HG03280 (cell line): Measurements from ENCODE around the gene PARP1.
"Not testable (repeated sequence)": the region's sequence is repeated elsewhere in the genome, so short reads cannot be mapped to it uniquely, and the experiment has no call there.

Experiments used
- ATAC-seq: cut with Tn5 transposase; IDR thresholded peaks from one replicate; pipeline ENCODE4 v1.9.1; 2021; ENCODE audit warnings: mild to moderate bottlenecking, moderate library complexity; ENCODE audit not compliant: unreplicated experiment

PARP1 gene

DNA sequence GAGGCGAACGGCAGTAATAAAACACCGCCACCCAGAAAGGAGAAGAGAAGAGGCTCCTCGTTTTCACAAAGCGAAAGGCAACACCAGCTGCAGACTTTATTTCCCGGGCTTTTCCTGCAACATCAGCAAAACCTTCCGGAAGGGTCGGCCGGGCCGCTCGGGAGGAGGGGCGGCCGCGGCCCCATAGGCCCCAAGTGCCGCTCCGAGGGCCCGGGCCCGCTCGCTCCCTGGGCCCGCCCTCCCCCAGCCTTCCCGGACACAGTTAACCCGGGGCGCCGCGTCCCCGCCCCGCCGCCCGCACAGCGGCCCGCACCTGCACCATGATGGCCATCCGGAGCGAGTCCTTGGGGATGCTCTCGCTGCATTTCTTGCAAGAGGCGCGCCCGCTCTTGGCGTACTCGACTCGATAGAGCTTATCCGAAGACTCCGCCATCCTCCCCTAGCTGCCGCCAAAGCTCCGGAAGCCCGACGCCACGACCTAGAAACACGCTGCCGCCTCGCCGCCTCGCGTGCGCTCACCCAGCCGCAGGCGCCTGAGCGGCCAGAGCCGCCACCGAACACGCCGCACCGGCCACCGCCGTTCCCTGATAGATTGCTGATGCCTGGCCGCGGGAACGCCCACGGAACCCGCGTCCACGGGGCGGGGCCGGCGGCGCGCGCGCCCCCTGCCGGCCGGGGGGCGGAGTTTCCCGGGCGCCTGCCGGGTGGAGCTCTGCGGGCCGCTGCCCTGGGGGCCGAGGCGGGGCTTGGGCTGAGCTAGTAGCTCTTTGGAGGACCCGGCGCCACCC lies at the start of gene PARP1:
TSS of gene PARP1 (minus strand) at position 597 of the 788 bp plus-strand sequence. CDS start at position 433, 164 bp downstream.
- peak; percentile 81 for ATAC-seq

DNA sequence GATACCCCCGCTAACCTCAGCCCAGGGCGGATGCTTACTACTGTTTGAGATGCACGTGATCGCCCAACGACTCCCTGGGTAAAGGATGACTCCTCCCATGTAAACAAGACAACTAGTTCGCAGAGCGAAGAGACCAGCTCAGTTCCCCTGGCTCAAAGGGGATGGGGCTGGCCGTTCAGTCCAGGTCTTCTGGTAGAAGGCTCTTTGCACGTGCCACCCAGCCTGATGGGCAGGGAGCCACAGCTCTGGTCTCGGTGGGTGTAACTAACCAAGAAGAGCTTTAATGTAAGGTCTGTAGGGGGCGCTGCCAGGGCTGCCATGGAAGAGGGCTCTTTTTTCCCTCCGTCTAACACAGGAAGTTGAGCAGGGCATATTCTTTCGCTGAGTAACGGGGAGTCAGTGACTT lies 49.4 kb upstream of the PARP1 start:
- ATAC-seq: no peak

DNA sequence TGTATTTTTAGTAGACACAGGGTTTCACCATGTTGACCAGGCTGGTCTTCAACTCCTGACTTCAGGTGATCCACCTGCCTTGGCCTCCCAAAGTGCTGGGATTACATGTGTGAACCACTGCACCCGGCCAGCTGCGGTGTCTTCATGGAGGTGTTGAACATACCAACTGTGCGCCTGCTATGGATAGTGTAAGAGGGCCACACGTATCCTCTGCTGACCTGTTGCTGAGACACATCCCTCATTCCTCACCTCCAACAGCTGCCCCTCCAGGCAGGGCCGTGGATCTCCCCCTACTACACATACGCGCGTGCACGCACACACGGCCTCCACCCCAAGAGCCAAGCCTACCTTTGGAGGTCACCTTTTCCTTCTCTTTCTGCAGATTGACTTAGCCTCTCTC lies 48.0 kb upstream of the PARP1 start:
- no peak for ATAC-seq

DNA sequence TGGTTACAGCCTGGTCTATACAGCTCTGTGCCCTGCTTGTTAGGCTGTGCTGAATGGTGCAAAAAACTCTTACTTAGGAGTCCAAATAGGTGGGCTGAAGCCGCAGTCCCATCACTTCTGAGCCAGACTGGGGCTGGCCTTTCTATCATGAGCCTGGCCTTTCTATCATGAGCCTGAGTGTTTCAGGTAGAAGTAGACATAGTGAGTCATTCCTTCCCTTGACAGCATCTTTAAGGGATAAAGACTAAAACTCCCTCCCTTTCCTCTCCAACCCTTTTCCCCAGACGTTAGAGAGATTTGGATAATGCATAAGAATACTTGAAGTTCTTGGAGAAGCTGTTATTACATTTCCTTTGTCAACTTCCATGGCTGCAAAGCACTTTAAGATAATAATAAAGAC lies 46.5 kb upstream of the PARP1 start:
- no peak for ATAC-seq

DNA sequence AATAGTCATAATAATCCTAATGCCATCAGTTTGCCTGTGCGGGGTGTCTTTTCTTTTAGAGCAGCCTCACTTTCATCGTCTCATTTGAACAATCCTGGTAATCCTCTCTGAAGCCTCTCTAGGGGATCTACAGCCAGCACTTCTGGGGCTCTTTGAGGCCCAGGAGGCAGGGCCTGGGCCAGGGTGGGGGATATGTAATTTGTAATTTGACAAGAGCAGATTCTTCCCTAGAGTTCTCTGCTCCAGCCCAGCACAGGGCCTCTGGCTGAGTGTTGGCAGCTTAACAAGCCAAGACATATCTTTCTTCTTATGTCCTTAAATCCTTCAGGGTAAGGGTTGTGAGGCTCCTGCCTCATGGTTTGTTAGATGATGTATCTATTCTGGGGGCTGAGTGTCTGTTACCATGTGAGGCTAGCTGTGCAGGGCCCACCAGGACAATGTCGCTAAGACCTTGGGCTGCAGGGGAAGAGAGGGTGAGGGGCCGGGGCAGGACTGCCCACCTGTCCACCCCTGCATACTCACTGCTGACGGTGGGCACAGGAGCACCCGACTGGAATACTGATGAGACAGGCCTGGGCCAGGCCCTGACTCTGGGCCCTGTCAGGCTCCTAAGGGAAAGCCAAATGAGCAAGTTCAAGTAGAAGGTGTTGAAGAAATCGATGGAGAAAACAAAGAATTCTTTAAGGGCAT lies 45.3 kb upstream of the PARP1 start:
- ATAC-seq: no peak

DNA sequence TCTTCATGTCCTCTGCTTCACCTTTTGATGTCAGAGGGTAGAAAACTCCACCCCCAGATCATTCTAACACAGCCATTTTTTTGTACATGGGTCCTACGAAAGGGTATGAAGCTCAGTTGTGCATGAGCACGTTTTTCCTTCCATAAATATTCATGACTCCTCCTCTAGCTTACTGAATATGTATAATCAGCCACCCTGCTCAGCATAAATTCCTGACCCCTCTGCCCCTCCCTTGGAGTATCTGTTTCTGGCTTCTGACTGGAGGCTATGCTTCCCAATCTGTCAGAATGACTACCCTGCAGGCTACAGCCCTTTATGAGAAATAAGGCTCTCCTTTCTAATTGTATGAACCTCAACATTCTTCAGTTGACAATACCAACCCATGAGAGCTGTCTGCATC lies 42.8 kb upstream of the PARP1 start:
- no peak for ATAC-seq

DNA sequence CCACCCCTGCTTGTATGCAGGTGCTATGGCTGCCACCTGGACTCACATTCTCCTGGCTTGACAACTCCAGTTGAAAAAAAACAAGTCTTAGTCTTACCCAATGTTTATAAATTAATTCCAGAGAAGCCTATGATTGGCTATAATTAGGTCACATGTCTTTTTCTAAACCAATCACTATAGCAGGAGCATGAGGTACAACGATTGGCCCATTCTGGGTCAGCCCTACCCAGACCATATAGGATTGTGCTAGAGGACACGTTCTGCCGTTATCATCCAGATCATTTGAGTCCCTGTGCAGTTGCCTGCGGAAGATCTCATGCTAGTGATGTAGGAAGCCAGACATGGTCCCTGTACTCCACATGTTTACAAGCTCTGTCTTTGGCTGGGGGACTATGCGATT lies 41.9 kb upstream of the PARP1 start:
- no peak for ATAC-seq

DNA sequence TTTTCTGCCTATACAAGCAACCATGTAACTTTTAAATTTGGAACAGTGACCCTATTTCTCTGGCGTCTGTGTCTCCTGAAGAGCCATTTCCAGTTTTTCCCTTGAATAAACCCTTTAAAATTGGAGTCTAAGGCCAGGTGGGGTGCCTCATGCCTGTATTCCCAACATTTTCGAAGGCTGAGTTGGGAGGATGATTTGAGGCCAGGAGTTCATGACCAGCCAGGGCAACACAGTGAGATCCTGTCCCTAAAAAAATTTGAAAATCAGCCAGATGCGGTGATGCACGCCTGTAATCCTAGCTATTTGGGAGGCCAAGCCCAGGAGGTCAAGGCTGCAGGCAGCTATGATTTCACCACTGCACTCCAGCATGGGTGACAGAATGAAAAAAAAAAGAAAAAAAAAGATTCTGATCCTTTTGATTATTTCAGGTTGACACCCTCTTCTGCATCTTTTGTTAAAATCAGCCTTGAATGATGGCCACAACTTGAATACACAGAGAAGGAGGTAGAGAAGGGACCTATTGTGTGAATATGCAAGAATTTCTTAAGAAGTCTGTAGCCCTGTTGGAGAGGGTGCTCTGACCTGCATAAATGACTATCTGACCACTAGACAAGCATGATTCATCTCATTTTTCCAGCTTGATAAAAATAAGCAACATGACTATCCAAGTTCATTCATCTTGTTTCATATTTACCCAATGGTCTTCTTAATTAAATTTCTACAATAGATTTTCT lies 40.2 kb upstream of the PARP1 start:
- ATAC-seq: no peak

DNA sequence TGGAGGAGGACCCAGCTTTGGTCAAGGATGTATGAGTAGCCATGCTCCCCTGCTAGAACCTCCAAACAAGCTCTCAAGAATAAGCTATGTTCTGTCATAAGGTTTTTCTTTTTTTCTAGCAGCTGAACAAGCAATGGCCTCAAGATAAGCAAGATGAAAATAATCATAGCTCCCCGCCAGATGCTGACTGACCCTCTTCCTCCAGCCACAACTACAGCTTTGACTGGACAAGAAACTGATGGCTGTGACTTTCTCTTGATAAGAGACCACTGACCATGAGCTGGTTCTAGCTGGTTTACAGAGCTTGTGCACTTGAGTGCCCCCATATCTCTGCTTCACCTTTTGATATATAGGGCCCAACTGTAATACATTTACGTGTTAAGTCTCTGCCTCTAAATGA lies 38.2 kb upstream of the PARP1 start:
- ATAC-seq: no peak

DNA sequence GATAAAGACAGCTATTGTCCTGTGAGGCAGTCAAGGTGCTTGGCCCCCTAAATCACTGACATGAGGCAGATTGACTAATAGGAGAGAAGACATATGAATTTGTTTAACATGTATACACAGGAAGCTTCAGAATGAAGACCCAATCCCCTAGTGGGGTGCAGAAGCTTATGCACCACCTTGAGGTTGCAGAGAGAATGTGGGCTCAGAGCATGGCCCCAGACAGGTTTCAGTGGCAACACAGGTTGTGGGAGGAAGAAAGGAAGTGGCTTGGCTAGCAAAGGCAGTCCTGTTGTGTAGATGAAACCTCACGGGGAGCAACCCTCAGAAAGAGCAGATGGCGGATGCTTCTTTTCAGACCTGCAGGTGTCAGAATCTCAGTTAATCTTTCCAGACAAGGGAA lies 37.0 kb upstream of the PARP1 start:
- ATAC-seq: peak; percentile 100

DNA sequence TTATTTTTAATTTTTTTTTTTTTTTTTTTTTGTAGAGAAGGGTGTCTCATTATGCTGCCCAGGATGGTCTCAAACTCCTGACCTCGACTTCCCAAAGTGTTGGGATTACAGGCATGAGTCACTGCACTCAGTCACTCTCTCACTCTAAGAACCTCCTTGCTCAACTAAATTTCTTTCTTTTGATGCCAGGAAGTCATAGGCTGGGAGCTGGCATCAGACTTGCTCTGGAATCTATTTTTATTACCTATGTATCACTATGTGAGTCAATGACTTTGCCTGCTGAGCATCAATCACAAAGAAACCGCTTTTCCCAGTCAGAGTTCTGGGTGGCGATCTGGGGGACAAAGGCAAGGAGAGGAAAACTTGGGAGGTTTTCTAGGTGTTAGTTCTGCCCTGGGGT lies 35.5 kb upstream of the PARP1 start:
- ATAC-seq: no peak

DNA sequence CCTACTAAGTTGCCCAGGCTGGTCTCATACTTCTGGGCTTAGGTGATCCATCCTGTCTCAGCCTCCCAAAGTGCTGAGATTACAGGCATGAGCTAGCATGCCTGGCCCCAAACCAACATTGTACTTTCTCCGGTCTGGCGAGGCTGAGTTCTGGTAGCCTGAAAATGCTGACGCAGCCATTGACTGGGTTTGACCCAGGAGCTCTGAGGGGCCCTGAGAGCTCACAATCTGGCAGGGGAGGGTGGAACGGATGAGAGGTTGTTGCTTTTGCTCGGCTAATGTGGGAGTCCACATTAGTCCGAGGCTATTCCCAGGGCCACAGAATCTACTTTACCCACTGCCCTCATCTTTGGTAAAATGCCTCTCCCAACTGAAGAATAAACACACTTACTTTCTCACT lies 35.1 kb upstream of the PARP1 start:
- no peak for ATAC-seq

DNA sequence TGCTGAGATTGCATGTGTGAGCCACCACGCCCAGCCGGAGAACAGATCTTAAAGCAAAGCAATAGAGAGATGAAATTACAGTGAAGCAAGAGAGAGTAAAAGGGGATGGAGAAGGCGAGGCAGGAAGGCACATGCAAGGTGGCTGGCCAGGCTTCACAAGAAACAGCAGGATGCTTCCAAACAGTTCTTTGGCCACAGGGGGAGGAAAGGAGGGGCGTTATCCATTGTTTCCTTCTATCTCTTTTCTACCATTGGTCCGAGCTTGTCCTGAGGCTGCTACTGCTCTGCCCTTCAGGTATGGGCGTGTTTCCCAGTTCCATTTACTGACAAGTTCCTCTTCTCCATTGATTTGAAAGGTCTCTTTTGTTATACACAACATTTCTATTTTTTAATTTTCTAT lies 33.7 kb upstream of the PARP1 start:
- no peak for ATAC-seq

DNA sequence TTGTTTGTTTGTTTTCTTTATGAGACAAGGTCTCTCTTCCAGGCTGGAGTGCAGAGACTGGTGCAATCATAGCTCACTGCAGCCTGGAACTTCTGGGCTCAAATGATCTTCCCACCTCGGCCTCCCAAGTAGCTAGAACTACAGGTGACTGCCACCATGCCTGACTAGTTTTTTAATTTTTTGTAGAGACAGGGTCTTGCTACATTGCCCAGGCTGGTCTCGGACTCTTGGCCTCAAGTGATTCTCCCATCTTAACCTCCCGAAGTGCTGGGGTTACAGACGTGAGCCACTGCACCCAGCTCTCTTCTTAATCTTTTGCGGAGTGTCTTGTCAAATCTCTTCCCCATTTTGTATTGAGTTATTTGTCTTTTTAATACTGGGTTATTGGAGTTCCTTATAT lies 32.6 kb upstream of the PARP1 start:
- ATAC-seq: no peak

DNA sequence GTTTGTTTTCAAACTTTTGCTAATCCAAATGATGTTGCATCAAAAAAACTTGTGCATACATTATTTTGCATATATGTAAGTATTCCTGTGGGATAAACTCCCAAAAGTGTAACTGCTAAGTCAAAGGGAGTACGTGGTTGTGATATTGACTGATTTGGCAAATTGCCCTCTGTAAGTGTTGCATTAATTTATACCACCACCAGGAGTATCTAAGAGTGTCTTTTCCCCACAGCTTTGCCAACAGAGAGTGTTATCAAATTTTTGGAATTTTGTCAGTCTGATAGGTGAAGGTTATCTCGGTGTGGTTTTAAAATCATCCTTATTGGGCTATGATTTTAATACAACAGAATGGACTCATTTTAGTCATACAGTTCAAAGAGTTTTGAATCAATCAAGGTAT lies 30.1 kb upstream of the PARP1 start:
- no peak for ATAC-seq

DNA sequence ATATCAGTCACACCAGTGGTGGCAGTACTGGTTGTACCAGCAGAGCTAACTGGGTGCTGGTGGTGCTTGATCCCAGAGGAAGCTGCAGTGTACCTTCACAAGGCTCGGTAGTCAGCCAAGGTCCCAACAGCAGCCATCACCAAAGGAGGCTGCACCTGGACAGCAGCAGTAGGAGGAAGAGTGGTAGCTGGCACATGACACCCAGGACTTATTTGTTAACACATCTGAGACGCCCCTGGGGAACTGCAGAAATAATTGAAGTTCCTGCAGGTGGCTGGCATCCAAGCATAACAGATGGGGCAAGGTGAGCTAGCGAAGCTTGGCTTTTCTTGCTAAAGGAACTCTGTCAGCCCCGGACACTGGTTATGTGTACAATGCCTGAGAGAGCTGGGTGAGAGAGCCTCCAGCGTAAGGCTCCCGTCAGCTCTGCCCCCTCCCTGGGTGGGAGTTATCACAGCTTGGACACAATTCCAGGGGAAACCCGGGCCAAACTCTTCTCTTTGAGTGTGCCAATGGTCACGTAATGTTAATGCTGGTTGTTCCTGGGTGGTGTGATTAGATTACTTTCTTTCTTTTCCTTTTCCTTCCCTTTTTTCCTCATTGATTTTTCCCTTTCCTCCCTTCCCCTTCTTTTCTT lies 29.1 kb upstream of the PARP1 start:
- ATAC-seq: no peak

DNA sequence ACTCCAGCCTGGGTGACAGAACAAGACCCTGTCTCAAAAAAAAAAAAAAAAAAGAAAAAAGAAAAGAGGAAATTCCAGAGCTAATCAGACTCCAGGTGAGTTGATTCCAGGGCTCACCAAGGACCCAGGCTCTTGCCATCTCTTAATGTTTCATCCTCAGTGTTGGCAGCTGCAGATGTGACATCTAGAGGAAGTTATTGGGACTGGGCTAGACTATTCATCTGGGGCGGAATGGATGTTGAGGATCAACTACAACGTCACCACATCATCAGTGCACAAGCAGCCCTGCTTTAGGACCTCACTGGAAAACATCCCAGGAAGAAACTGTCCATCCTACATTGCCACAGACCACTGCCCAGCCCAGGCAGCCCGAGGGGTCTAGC lies 28.6 kb upstream of the PARP1 start:
- no peak for ATAC-seq

DNA sequence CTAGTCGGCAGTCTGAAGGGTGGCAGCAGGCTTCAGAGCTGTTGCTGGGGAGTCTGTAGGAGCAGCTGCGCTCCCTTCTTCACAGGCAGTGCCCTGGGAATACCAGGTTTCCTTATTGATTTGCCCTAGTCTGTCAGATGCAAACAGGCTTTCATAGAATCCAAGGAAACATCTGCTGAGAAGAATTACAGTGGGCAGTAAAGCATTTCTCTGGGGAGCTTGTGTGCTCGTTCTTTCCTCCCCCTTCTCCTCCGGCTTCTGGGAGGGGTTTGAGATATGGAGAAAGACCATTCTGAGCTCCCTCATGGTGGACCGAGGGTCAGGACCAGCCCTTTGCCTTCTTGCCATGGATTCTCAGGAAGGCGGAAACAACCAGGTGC lies 25.4 kb upstream of the PARP1 start:
- no peak for ATAC-seq

DNA sequence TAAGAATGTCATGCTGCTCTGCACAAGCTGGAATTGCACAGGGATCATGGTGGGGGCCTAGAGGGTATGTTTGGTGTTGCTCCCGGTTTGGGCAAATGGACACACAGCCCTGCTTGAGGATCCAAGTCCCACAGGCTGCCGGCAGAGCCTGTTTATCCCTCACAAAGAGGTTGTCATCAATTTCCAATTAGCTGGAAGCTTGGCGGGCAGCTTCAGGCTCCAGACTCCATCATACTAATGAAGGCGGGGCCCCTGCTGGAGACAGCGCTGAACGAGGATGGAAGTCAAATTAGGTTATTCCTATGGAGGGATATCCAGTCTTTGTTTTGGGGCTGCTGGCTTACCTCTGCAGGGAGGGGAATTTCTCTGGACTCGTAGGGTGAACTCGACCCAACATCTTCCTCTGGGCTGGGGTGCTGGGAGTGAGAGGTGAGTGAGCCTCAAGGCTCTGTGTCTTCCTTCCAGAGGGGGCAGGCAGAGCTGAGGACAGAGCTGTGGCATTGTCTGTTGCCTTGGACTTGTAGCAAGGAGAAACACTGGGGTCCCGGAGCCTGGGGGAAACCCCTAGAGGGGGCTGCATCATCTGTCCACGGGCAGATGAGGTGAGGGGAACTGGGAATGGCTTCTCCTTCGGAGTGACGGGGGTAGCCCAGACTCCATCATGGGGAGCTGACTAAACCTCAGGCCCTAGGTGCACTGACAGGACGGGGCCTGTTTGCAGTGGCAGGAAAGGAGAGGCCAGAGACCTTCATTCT lies 24.9 kb upstream of the PARP1 start:
- no peak for ATAC-seq

DNA sequence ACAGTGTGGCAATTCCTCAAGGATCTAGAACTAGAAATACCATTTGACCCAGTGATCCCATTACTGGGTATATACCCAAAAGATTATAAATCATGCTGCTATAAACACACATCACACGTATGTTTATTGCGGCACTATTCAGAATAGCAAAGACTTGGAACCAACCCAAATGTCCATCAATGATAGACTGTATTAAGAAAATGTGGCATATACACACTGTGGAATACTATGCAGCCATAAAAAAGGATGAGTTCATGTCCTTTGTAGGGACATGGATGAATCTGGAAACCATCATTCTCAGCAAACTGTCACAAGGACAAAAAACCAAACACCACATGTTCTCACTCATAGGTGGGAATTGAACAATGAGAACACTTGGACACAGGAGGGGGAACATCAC lies 24.0 kb upstream of the PARP1 start:
- ATAC-seq: not testable (repeated sequence)
